CD4-positive, alpha-beta T cell treated with Interleukin-12 subunit alpha and Interleukin-12 subunit beta, for 1 hour (primary cell): ENCODE measurements around the gene ACE.
A peak's percentile ranks its signal among the peaks of the same experiment; 100 is the strongest.

Source experiments
- DNase-seq: peaks from one replicate; pipeline ENCODE4 v3.0.0-alpha.2; 2020

ACE gene

GRCh38 chr17:63476854-63477479 lies at the start of gene ACE:
Gene ACE, plus strand, starts transcription at chr17:63477061. Its CDS starts 34 bp downstream, at chr17:63477095.
- DNase-seq, result peak; percentile 53

- no peak for DNase-seq
These were observed 47.1 kb upstream of the ACE start for GRCh38 chr17:63429766-63430165.

GRCh38 chr17:63430223-63430622 lies 46.6 kb upstream of the ACE start:
- no peak for DNase-seq

DNA sequence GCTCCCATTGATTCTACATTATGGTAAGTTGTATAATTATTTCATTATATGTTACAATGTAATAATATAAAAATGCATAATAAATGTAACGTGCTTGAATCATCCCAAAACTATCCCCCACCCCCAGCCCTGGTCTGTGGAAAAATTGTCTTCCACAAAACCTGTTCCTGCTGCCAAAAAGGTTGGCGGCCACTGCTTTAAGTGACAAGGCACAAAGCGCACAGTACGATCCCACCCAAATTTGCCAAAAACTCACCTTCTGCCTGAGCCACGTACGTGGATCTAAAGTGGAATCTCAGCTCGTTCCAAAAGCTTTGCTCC lies 45.3 kb upstream of the ACE start:
- no peak for DNase-seq

- no peak for DNase-seq
These were observed 44.7 kb upstream of the ACE start for GRCh38 chr17:63431939-63432804.

GRCh38 chr17:63433746-63434591 lies 42.9 kb upstream of the ACE start:
- DNase-seq, result no peak

GRCh38 chr17:63434951-63435571 lies 41.8 kb upstream of the ACE start:
- DNase-seq, result peak; percentile 56

GRCh38 chr17:63435681-63436522 lies 41.0 kb upstream of the ACE start:
- no peak for DNase-seq

DNA sequence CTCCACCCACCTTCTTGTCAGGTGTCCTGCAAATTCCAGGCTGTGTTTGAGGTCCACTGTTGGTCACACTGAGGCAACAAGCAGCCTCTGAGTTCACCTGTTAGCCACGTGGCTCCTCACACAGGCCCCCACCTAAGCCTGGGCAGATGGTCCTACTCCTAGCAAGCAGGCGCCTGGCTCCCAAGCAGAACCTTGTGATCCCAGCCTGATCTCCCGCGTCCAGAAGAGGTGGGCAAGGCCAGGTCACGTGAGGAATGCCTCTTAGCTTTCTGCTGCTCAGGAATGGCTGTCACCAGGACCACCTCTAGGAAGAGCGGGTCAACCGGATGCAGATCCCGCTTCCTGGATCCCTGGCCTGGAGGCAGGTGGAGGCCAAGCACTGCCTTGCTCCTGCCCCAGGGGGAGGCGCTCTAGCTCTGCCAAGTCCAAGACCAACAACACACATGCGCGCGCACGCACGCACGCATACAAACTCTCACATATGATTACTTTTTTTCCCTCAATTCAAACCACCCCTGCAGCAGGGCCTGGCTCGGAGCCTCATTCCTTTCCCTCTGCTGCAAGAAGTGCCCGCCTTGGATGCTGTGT lies 40.2 kb upstream of the ACE start:
- DNase-seq, result no peak

DNA sequence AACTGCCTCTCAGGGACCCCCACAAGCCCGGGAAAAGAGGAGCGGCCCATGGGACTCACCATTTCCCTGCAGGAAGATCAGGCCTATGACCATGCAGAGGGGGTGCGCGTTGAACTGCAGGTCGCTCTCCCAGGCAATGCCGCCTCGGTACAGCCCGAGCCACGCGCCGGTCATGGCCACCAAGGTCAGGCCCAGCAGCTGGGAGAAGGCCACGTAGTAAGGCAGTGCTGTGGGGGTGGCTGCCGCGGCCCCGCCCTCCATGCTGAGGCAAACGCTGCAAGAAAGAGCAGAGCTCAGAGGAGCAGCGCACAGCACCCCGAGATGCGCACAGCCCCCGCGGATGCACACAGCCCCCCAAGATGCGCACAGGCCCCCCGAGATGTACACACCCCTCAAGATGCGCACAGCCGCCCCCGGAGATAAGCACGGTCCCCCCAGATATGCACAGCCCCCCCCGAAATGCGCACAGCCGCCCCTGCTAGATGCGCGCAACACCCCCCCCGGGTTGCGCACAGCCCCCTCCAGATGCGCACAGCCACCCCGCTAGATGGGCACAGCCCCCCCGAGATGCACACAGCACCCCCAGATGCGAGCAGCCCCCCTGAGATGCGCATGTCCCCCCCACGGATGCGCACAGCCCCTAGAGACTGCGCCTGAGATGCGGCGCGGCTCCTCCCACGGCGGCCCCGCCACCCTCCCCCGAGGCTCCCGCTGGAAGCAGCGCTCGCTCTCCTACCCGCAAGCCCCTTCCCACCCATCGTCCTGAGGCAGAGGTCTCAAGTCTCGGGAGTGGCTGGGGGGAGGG lies 39.4 kb upstream of the ACE start:
- no peak for DNase-seq

GRCh38 chr17:63438092-63439051 lies 38.5 kb upstream of the ACE start:
- no peak for DNase-seq

GRCh38 chr17:63439687-63440086 lies 37.2 kb upstream of the ACE start:
- DNase-seq, result peak; percentile 64

- DNase-seq, result peak; percentile 55
These were observed 36.6 kb upstream of the ACE start for GRCh38 chr17:63440127-63440769.

DNA sequence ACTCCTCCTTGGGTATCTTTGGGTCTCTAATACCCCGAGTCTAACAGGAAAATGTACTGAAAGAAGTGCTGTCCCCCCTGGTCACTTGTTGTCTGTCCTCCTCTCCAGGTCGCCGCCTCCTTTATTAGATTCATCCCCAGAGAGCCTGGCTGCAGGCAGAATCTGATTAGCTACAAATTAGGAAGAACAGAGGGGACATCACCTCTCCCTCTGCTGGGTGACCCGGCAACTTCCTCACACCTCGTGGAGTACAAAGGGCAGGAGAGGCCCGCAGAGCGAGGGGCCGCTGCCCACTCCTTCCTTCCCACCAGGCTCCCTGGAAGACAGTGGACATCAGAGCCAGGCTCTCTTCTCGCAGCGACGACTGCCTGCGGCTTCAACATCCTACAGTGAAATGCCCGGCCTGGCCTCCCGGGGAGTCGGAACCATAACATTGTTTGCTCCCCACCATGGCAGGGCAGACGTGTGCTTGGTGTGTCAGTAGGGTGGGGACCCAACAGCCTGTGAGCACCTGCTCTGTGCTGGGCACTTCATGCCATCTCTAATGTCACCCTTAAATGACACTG lies 36.0 kb upstream of the ACE start:
- no peak for DNase-seq

DNA sequence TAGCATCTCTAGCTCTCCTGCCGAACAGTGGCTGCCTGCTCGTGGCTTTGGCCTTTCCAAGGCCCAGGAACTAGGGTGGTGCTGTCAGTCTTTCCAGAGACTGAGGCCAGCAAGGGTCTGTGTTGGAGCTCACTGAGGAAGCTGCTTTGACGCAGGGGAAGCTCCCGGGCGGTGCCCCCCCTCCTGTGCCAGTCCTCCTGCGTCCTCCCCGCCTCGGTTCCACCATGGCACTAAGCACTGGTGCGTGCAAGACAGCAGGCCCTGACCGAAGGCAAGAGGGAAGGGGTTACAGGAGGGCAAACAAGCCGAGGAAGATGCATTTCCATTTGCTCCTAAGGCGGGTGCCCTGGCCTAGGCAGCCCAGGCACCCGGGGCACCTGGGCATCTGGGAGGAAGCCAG lies 35.2 kb upstream of the ACE start:
- no peak for DNase-seq

DNA sequence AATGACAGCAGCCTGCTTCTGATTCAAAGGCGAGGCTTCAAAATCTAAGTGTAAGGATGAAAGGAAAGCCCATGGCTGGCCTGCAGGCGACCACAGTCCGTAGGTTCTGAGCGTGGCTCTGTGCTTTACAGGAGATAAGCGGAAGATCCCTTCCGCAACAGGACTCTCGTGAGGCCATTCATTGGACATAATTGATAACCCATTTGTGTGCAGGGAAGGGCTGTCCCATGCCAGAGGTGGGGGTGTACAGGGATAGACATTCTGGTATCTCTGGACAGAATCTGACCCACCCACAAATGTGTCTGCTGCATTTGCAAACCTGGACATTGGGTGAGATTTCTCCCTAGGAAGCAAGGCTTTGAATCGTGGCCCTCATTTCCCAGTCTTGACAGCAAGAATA lies 34.8 kb upstream of the ACE start:
- no peak for DNase-seq

DNA sequence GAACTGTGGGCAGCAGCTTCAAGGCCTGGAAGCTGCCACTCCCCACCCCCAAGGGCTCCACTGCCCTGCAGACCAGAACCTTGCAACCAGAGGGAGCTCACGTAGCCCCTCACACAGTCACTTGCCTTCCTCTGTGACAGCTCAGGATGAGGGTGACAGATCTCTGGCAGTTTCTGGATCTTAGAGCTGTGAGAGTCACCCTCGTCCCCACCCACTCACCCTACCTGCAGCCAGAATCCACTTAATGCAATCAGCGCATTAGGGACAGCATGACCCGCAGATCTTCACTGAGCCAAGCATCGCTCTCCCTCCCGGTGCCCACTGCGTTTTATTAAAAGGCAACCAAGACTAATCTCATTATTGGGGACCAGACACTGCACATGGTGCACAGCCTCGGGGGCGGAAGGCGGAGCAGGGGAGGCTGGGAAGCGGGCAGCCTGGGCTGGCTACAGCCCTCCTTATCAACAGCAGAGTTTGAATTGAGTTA lies 34.3 kb upstream of the ACE start:
- DNase-seq, result no peak

DNA sequence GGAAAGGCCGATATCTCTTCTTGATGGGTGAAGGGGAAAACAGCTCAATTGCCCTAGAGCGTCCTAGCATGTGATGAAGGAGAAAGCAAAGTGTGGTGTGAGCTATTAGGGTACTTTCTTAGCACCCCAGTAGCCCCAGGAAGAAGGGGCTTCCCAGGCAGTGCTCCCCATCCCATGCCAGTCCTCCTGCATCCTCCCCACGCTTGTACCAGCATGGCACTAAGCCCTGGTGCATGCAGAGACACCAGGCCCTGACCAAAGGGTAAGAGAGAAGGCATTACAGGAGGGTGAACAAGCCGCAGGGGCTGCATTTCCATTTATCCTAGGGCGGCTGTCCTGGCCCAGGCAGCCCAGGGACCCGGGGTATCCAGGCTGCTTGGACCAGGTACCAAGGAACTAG lies 33.8 kb upstream of the ACE start:
- DNase-seq, result no peak

- DNase-seq, result no peak
These were observed 32.4 kb upstream of the ACE start for GRCh38 chr17:63444457-63444856.
